Neural cell (in vitro differentiated cells): ENCODE measurements around the gene ZNRF2. TPM values are rescaled to one million over a fixed set of nuclear protein-coding genes. Genes with fewer than 3 reads are reported as not detected.

Experiments
- H2AFZ ChIP-seq: fragments of 200-600, 300-800 bp; sonication (generic), shearing (Covaris generic); 2 replicates; pipeline ENCODE4 v1.6.0; 2014; ENCODE audit warnings: low read depth, mild to moderate bottlenecking, antibody characterized with exemption, low read length, moderate library complexity
- H3F3A ChIP-seq: fragments of 200-600 bp; shearing (Covaris generic); 2 replicates; pipeline ENCODE4 v1.6.1; 2016; ENCODE audit warnings: mild to moderate bottlenecking, moderate library complexity, mixed read lengths, antibody characterized with exemption, low read length; ENCODE audit not compliant: insufficient read depth, poor library complexity, severe bottlenecking
- H3K27ac ChIP-seq: fragments of 200-600, 300-800 bp; sonication (generic), shearing (Covaris generic); 2 replicates; pipeline ENCODE4 v1.5.1; 2014; ENCODE audit warnings: mild to moderate bottlenecking, low read length, moderate library complexity
- H3K27me3 ChIP-seq: fragments of 300-800, 200-600 bp; sonication (generic), shearing (Covaris generic); 2 replicates; pipeline ENCODE4 v1.6.0; 2014; ENCODE audit warnings: mild to moderate bottlenecking, low read depth, low read length, moderate library complexity; ENCODE audit not compliant: insufficient read depth
- H3K36me3 ChIP-seq: fragments of 300-800, 200-600 bp; sonication (generic), shearing (Covaris generic); 2 replicates; pipeline ENCODE4 v1.5.1; 2014; ENCODE audit warnings: mild to moderate bottlenecking, antibody characterized with exemption, low read length, moderate library complexity; ENCODE audit not compliant: insufficient read depth
- H3K4me2 ChIP-seq: fragments of 300-800, 200-600 bp; sonication (generic), shearing (Covaris generic); 2 replicates; pipeline ENCODE4 v1.6.0; 2014; ENCODE audit warnings: mild to moderate bottlenecking, low read length
- H3K4me3 ChIP-seq: fragments of 300-800, 200-600 bp; sonication (generic), shearing (Covaris generic); 2 replicates; pipeline ENCODE4 v1.5.1; 2014; ENCODE audit warnings: mild to moderate bottlenecking, low read length, moderate library complexity
- H3K79me2 ChIP-seq: fragments of 200-600 bp; shearing (Covaris generic); replicated peaks from 2 replicates; pipeline ENCODE4 v1.6.0; 2014; ENCODE audit warnings: mild to moderate bottlenecking, low read length, moderate library complexity; ENCODE audit not compliant: insufficient read depth
- H3K9ac ChIP-seq: fragments of 300-800, 200-600 bp; sonication (generic), shearing (Covaris generic); 2 replicates; pipeline ENCODE4 v1.6.1; 2016; ENCODE audit warnings: mild to moderate bottlenecking, low read length, mixed read lengths
- H3K9me2 ChIP-seq: fragments of 200-600 bp; shearing (Covaris generic); 2 replicates; pipeline ENCODE4 v1.6.1; 2016; ENCODE audit warnings: mild to moderate bottlenecking, low read length, mixed read lengths; ENCODE audit not compliant: insufficient read depth
- H3K9me3 ChIP-seq: fragments of 200-600, 300-800 bp; sonication (generic), shearing (Covaris generic); 2 replicates; pipeline ENCODE4 v1.6.1; 2016; ENCODE audit warnings: mild to moderate bottlenecking, mixed run types, low read length, moderate library complexity, mixed read lengths
- H4K20me1 ChIP-seq: fragments of 200-600 bp; shearing (Covaris generic); 2 replicates; pipeline ENCODE4 v1.6.1; 2016; ENCODE audit warnings: mild to moderate bottlenecking, mixed run types; ENCODE audit not compliant: insufficient read depth
- EP300 ChIP-seq: fragments of 450-650 bp; conservative IDR thresholded peaks from 2 replicates; pipeline ENCODE4 v1.6.1; 2014; ENCODE audit warnings: antibody characterized with exemption, mild to moderate bottlenecking, moderate library complexity; ENCODE audit not compliant: poor library complexity, severe bottlenecking
- EZH2 ChIP-seq: fragments of 200-600, 300-800 bp; shearing (Covaris generic), sonication (generic); IDR thresholded peaks from 2 replicates; pipeline ENCODE4 v1.6.1; 2014; ENCODE audit warnings: antibody characterized with exemption, low read length, borderline replicate concordance, mild to moderate bottlenecking; ENCODE audit not compliant: insufficient read depth, poor library complexity, severe bottlenecking
- MXI1 ChIP-seq: fragments of 450-650 bp; conservative IDR thresholded peaks from 2 replicates; pipeline ENCODE4 v1.6.1; 2014; ENCODE audit warnings: antibody characterized with exemption, mild to moderate bottlenecking; ENCODE audit not compliant: poor library complexity, severe bottlenecking
- POLR2AphosphoS5 ChIP-seq: IDR thresholded peaks from 2 replicates; pipeline ENCODE4 v1.6.1; 2012
- RAD21 ChIP-seq: fragments of 450-650 bp; conservative IDR thresholded peaks from 2 replicates; pipeline ENCODE4 v1.6.1; 2014; ENCODE audit warnings: antibody characterized with exemption, mild to moderate bottlenecking, moderate library complexity
- SMC3 ChIP-seq: fragments of 450-650 bp; conservative IDR thresholded peaks from 2 replicates; pipeline ENCODE4 v1.6.1; 2014; ENCODE audit warnings: antibody characterized with exemption, mild to moderate bottlenecking, moderate library complexity; ENCODE audit not compliant: poor library complexity
- TAF1 ChIP-seq: IDR thresholded peaks from 2 replicates; pipeline ENCODE4 v1.6.1; 2012; ENCODE audit warnings: low read depth
- polyA plus RNA-seq: library from polyadenylated mRNA; depleted of rRNA; stranded (reverse); fragments of >200 nt; gene quantifications from 2 replicates; pipeline ENCODE4 v1.2.3, GENCODE V29; 2014
- TF ChIP-seq, protein P1 (sequence below): fragments of 450-650 bp; IDR thresholded peaks from 2 replicates; pipeline ENCODE4 v1.5.1; 2014; ENCODE audit warnings: antibody characterized with exemption, mild to moderate bottlenecking, moderate library complexity; ENCODE audit not compliant: poor library complexity, severe bottlenecking
- TF ChIP-seq, protein P2 (sequence below): IDR thresholded peaks from 2 replicates; pipeline ENCODE4 v1.6.1; 2012; ENCODE audit warnings: borderline replicate concordance

The ZNRF2 gene
- polyA plus RNA-seq, 1 donor from 2014 or later, result 12.2 TPM

GRCh38 chr7:30327813-30328212, 43.4 kb downstream of the ZNRF2 start:
- Histone ChIP-seq H3K9me3 (no peaks in the 10 kb centered on the region), H3F3A (no peaks in the 10 kb centered on the region), H3K27ac (no peak overlapping the region), H3K9me2 (no peaks in the 10 kb centered on the region), H2AFZ (no peak overlapping the region), H3K9ac (no peak overlapping the region), H3K79me2 (no peaks in the 10 kb centered on the region), H3K27me3 (no peaks in the 10 kb centered on the region), H3K4me2 (no peak overlapping the region), H3K36me3 (no peaks in the 10 kb centered on the region), H4K20me1 (no peaks in the 10 kb centered on the region), H3K4me3 (no peak overlapping the region)
- TF ChIP-seq MXI1 (no peak), SMC3 (no peak)
- TF ChIP-seq, protein P1, sequence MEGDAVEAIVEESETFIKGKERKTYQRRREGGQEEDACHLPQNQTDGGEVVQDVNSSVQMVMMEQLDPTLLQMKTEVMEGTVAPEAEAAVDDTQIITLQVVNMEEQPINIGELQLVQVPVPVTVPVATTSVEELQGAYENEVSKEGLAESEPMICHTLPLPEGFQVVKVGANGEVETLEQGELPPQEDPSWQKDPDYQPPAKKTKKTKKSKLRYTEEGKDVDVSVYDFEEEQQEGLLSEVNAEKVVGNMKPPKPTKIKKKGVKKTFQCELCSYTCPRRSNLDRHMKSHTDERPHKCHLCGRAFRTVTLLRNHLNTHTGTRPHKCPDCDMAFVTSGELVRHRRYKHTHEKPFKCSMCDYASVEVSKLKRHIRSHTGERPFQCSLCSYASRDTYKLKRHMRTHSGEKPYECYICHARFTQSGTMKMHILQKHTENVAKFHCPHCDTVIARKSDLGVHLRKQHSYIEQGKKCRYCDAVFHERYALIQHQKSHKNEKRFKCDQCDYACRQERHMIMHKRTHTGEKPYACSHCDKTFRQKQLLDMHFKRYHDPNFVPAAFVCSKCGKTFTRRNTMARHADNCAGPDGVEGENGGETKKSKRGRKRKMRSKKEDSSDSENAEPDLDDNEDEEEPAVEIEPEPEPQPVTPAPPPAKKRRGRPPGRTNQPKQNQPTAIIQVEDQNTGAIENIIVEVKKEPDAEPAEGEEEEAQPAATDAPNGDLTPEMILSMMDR, result no peak

DNA sequence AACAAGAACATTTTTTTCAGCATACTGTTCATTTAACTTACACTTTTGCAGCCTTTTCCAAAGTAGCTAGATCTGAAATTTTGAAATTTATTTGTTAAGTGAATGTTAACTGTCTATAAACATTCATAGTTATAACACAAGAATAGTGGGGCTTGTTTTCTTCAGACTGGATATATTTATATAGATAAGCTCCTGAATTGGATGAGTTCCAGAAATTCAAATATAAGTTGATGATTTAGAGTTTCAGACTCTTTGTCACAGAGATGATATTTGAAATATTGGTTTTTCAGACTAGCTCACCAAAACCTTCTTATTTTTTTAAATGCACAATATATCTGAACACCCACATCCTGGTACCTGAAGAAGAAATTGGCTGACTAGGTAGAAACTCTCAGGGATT, 44.0 kb downstream of the ZNRF2 start:
- no peaks in the 10 kb centered on the region for H4K20me1 ChIP-seq
- H3K27ac ChIP-seq, result no peak overlapping the region
- H3K79me2 ChIP-seq, result no peaks in the 10 kb centered on the region
- H3K9me2 ChIP-seq, result no peaks in the 10 kb centered on the region
- no peaks in the 10 kb centered on the region for H3F3A ChIP-seq
- no peak overlapping the region for H3K4me2 ChIP-seq
- no peaks in the 10 kb centered on the region for H3K27me3 ChIP-seq
- H2AFZ ChIP-seq, result no peak overlapping the region
- H3K4me3 ChIP-seq, result no peak overlapping the region
- H3K36me3 ChIP-seq, result no peaks in the 10 kb centered on the region
- H3K9ac ChIP-seq, result no peak overlapping the region
- H3K9me3 ChIP-seq, result no peaks in the 10 kb centered on the region
- TF ChIP-seq, protein P2, sequence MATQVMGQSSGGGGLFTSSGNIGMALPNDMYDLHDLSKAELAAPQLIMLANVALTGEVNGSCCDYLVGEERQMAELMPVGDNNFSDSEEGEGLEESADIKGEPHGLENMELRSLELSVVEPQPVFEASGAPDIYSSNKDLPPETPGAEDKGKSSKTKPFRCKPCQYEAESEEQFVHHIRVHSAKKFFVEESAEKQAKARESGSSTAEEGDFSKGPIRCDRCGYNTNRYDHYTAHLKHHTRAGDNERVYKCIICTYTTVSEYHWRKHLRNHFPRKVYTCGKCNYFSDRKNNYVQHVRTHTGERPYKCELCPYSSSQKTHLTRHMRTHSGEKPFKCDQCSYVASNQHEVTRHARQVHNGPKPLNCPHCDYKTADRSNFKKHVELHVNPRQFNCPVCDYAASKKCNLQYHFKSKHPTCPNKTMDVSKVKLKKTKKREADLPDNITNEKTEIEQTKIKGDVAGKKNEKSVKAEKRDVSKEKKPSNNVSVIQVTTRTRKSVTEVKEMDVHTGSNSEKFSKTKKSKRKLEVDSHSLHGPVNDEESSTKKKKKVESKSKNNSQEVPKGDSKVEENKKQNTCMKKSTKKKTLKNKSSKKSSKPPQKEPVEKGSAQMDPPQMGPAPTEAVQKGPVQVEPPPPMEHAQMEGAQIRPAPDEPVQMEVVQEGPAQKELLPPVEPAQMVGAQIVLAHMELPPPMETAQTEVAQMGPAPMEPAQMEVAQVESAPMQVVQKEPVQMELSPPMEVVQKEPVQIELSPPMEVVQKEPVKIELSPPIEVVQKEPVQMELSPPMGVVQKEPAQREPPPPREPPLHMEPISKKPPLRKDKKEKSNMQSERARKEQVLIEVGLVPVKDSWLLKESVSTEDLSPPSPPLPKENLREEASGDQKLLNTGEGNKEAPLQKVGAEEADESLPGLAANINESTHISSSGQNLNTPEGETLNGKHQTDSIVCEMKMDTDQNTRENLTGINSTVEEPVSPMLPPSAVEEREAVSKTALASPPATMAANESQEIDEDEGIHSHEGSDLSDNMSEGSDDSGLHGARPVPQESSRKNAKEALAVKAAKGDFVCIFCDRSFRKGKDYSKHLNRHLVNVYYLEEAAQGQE, result no peak
- TF ChIP-seq TAF1 (no peak), EZH2 (no peak), EP300 (no peak), POLR2AphosphoS5 (no peak), MXI1 (no peak), RAD21 (no peak), SMC3 (no peak)
- TF ChIP-seq, protein P1, result no peak
